ENCODE results near the gene CACNA1H. TPM values are rescaled to one million over a fixed set of nuclear protein-coding genes. Genes with fewer than 3 reads are reported as not detected.
A peak's percentile ranks its signal among the peaks of the same experiment; 100 is the strongest.

Gene CACNA1H
- total RNA-seq, 2 experiments from 2014 or later: 2.0 to 2.9 TPM

DNA sequence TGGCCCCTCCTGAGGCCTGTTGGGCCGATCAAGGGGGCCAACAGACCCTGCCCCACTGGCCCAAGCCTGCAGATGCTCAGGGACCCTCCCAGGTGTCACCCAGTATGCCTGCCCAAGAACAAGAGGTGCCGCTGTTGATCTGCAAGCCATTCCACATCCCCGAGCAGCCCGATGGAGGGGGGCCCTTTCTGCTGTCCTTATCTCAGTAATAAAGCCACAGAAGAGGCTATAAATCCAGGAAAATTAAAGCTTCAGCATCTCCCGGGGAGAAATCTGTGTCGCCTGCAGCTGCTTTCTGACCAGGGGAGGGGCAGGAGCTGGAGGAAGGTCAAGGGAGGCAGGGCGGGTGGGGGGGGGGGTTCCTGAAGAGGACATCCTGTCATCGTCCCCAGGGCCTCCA is 11.7 kb upstream of the CACNA1H start:
- H3K9me3 Mint-ChIP-seq: no peaks in the 10 kb centered on the region
- H3K36me3 Mint-ChIP-seq: no peaks in the 10 kb centered on the region
- no peak for ATAC-seq (ENCODE audit: low read depth)
- DNase-seq: no peak
- no peaks in the 10 kb centered on the region for H3K27me3 Mint-ChIP-seq
- H3K4me3 Mint-ChIP-seq: no peak overlapping the region
- POLR2A ChIA-PET: no interaction called here
- H3K4me1 Mint-ChIP-seq: peaks cover 3% of the 10 kb centered on the region
- no peak overlapping the region for H3K27ac Mint-ChIP-seq

DNA sequence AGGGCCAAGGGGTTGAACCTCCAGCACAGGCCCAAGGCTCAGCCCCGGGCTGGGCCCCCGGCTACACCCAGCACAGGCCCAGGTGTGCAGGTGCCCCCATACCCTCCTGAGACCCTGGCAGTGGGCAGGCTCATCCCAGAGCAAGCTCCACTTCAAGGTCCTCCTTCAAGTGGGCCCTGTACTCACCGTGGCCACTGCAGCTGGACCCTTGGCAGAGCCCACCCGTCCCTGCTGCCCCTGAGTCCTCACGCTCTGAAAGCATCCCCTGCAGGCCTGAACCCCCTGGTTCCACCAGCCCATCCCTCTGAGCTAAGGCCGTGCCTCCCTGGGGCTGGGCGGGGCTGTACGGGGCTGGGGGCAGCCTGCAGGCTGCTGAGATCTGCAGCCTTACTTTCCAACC is 11.2 kb upstream of the CACNA1H start:
- no peaks in the 10 kb centered on the region for H3K9me3 Mint-ChIP-seq
- H3K36me3 Mint-ChIP-seq: no peaks in the 10 kb centered on the region
- no peak overlapping the region for H3K4me3 Mint-ChIP-seq
- H3K27me3 Mint-ChIP-seq: no peaks in the 10 kb centered on the region
- DNase-seq (no peak), ATAC-seq (ENCODE audit: low read depth) (no peak)
- no peak overlapping the region for H3K27ac Mint-ChIP-seq
- POLR2A ChIA-PET: no interaction called here
- H3K4me1 Mint-ChIP-seq: peaks cover 3% of the 10 kb centered on the region

DNA sequence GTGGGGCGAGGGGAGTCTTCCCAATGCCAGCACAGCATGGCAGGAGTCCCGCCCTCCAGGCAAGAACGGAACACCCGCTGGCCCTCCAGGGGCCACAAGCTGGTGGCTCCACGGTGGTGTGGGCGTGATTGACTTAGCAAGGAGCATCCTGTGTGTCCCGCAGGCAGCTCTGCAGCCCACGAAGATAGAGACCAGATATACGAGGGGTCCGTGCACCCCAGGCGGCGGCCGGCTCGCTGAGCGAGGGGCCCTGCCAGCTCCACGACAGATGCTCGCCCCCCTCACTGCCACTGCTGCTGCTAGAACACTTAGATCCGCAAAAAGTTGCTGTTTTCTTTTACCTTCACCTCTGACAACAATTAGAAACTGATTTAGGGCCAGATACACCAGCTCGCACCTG is 10.0 kb upstream of the CACNA1H start:
- Mint-ChIP-seq H3K4me3 (no peak overlapping the region), H3K27ac (no peak overlapping the region), H3K36me3 (no peaks in the 10 kb centered on the region), H3K27me3 (no peaks in the 10 kb centered on the region), H3K9me3 (no peaks in the 10 kb centered on the region), H3K4me1 (peaks cover 3% of the 10 kb centered on the region)
- POLR2A ChIA-PET: no interaction called here
- ATAC-seq (ENCODE audit: low read depth) (no peak), DNase-seq (no peak)

- no peak for DNase-seq
- H3K9me3 Mint-ChIP-seq: no peaks in the 10 kb centered on the region
- H3K36me3 Mint-ChIP-seq: no peaks in the 10 kb centered on the region
- no peak overlapping the region for H3K4me3 Mint-ChIP-seq
- no peak overlapping the region for H3K27ac Mint-ChIP-seq
- no peaks in the 10 kb centered on the region for H3K27me3 Mint-ChIP-seq
- POLR2A ChIA-PET: no interaction called here
- H3K4me1 Mint-ChIP-seq: peaks cover 3% of the 10 kb centered on the region
- no peak for ATAC-seq (ENCODE audit: low read depth)
Measured at GRCh38 chr16:1143761-1144450, 9.0 kb upstream of the CACNA1H start.

- H3K4me3 Mint-ChIP-seq: no peak overlapping the region
- peaks cover 3% of the 10 kb centered on the region for H3K4me1 Mint-ChIP-seq
- no peak overlapping the region for H3K27ac Mint-ChIP-seq
- POLR2A ChIA-PET: no interaction called here
- ATAC-seq (ENCODE audit: low read depth): no peak
- no peaks in the 10 kb centered on the region for H3K27me3 Mint-ChIP-seq
- DNase-seq: no peak
- no peaks in the 10 kb centered on the region for H3K9me3 Mint-ChIP-seq
- no peaks in the 10 kb centered on the region for H3K36me3 Mint-ChIP-seq
Measured at GRCh38 chr16:1144476-1145382, 8.2 kb upstream of the CACNA1H start.

DNA sequence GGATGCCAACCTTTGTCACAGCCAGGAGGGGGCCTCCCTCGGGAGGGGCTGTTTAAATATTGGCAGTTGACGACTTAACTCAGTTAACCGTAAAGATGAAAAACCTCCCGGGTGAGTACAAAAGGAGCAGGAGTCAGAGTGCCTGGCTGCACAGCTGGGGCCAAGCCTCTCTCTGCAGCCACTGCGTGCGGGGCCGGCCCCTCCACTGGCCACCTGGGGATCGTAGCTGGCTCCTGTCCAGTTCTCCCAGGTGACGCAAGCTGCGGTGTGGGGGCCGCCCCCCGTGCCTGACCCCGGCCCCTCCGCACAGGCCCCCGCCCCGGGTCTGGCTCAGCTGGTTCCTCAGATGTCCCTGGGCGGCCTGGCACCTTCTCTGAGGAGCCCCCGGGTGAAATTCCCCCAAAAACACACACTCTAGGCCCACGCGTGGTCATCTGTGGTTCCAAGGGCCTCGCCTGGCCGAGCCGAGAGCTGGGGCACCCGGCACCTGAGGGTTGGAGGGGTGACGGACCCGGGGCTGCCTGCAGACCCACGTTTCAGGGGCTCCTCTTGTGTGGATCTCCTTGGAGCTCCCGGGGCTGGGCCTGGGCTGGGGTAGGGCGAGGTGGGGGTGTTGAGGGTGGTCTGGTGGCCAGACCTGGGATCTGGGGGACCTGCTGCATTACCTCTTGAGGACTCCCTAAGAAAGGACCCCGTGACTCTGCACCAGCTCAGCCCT is 7.4 kb upstream of the CACNA1H start:
- POLR2A ChIA-PET: no interaction called here
- no peak for DNase-seq
- H3K9me3 Mint-ChIP-seq: no peaks in the 10 kb centered on the region
- H3K27me3 Mint-ChIP-seq: peaks cover 1% of the 10 kb centered on the region
- H3K4me1 Mint-ChIP-seq: peaks cover 3% of the 10 kb centered on the region
- H3K36me3 Mint-ChIP-seq: no peaks in the 10 kb centered on the region
- no peak overlapping the region for H3K4me3 Mint-ChIP-seq
- H3K27ac Mint-ChIP-seq: no peak overlapping the region
- no peak for ATAC-seq (ENCODE audit: low read depth)

- Mint-ChIP-seq H3K27me3 (peaks cover 8% of the 10 kb centered on the region), H3K9me3 (no peaks in the 10 kb centered on the region), H3K4me3 (no peak overlapping the region), H3K4me1 (peaks cover 3% of the 10 kb centered on the region), H3K27ac (no peak overlapping the region), H3K36me3 (no peaks in the 10 kb centered on the region)
- ATAC-seq (ENCODE audit: low read depth) (no peak), DNase-seq (no peak)
- POLR2A ChIA-PET: no interaction called here
Measured at GRCh38 chr16:1146409-1146808, 6.5 kb upstream of the CACNA1H start.

- no peaks in the 10 kb centered on the region for H3K36me3 Mint-ChIP-seq
- DNase-seq (no peak), ATAC-seq (ENCODE audit: low read depth) (no peak)
- H3K4me1 Mint-ChIP-seq: peaks cover 2% of the 10 kb centered on the region
- H3K27ac Mint-ChIP-seq: no peak overlapping the region
- no peaks in the 10 kb centered on the region for H3K9me3 Mint-ChIP-seq
- no peak overlapping the region for H3K4me3 Mint-ChIP-seq
- H3K27me3 Mint-ChIP-seq: peaks cover 10% of the 10 kb centered on the region
- POLR2A ChIA-PET: no interaction called here
Measured at GRCh38 chr16:1147027-1147426, 5.9 kb upstream of the CACNA1H start.

DNA sequence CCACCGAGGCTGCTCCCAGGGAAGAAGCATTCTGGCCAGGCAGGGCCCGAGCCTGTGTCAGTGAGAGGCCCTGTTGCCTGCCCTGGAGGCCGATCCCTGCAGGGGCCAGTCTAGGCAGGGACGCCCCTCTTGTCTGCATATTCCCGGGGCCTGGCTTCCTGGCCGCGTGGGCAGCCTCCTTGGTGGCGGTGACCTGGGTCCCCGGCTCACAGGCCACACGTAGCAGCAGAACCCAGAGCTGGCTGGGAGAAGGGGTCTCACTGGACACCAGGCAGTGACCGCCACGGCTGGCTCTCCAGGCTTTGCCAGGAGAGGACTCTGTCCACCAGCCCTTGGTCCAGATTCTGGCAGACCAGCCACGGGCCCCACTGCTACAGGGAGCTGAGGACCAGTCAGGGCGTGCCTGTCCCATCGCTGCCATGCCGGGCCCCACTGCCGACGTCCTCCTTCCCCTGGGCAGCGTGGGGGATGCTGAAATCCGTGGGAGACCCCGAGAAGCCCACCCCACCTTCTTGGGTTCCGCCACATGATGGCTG is 3.7 kb upstream of the CACNA1H start:
- Mint-ChIP-seq H3K27me3 (peaks cover 10% of the 10 kb centered on the region), H3K36me3 (no peaks in the 10 kb centered on the region), H3K4me3 (no peak overlapping the region), H3K4me1 (no peaks in the 10 kb centered on the region), H3K9me3 (no peaks in the 10 kb centered on the region), H3K27ac (no peak overlapping the region)
- no peak for ATAC-seq (ENCODE audit: low read depth)
- no peak for DNase-seq
- POLR2A ChIA-PET: no interaction called here

DNA sequence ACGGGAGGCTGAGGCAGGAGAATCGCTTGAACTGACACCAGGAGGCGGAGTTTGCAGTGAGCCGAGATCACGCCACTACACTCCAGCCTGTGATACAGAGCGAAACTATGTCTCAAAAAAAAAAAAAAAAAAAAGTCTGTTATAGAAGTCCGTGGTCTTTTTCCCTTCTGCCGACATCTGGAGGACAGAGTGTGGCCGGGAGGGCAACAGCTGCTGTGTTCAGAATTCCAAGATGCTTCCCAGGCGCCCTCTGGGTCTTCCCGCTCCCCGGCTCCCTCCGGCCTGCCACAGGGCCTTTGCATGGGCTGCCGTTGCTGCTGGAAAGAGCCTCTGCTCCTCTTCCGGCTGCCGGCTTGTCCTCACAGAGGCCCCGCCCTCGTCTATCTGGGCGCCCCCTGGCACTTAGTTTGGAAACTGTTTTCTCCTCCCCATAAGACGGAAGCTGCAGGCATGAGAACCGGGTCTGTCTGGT is 2.4 kb upstream of the CACNA1H start:
- no peak for DNase-seq
- Mint-ChIP-seq H3K9me3 (no peaks in the 10 kb centered on the region), H3K4me3 (no peak overlapping the region), H3K27me3 (peaks cover 18% of the 10 kb centered on the region), H3K27ac (no peak overlapping the region), H3K4me1 (no peaks in the 10 kb centered on the region), H3K36me3 (no peaks in the 10 kb centered on the region)
- POLR2A ChIA-PET: no interaction called here
- no peak for ATAC-seq (ENCODE audit: low read depth)

GRCh38 chr16:1151424-1152122 is 1.3 kb upstream of the CACNA1H start:
- Mint-ChIP-seq H3K27ac (no peak overlapping the region), H3K4me3 (no peak overlapping the region), H3K4me1 (no peaks in the 10 kb centered on the region), H3K36me3 (no peaks in the 10 kb centered on the region), H3K27me3 (peaks cover 19% of the 10 kb centered on the region), H3K9me3 (no peaks in the 10 kb centered on the region)
- POLR2A ChIA-PET: no interaction called here
- DNase-seq (no peak), ATAC-seq (ENCODE audit: low read depth) (no peak)

DNA sequence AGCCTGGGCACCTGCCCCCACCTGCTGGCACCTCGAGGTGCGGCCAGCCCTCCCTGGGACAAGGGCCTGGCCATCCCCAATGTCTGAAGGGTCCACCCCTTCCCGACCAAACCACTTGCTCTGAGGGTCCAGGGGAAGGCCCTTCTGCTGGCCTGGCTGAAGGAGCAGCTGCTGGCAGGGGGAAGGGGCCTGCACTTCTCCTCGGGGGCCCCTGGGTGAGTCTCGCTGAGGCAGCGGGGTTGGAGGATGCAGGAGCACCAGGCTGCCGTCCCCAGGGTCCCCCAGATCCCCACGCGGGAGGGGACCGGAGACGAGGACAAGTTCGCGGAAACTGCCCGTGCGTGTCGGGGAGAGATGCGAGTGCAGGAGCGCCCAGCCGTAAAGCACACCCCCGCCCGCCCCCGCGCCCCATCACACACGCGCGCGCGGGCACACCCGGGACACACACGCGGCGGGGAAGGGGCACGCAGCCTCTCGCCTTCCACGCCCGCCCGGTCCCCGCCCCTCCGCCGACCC is 725 bp upstream of the CACNA1H start:
- Mint-ChIP-seq H3K4me1 (no peaks in the 10 kb centered on the region), H3K9me3 (no peaks in the 10 kb centered on the region), H3K27ac (no peak overlapping the region), H3K4me3 (no peak overlapping the region), H3K27me3 (peaks cover 19% of the 10 kb centered on the region), H3K36me3 (no peaks in the 10 kb centered on the region)
- DNase-seq: peak; percentile 44
- POLR2A ChIA-PET: no interaction called here
- ATAC-seq (ENCODE audit: low read depth): no peak

All from activated naive CD8-positive, alpha-beta T cell treated with anti-CD3 and anti-CD28 coated beads, Interleukin-2, amount 10 ng/mL, durations not matched to agents 7 days and 5 days (primary cell).